GM12878 (cell line): ENCODE measurements around the gene TSPO. TPM values are rescaled to one million over a fixed set of nuclear protein-coding genes. Genes with fewer than 3 reads are reported as not detected.

ENCODE experiments used
- ATAC-seq: fragments of 200-7000 bp; cut with Tn5 transposase; 3 replicates; pipeline ENCODE4 v1.9.1; 2020; ENCODE audit warnings: mild to moderate bottlenecking, moderate library complexity
- BruUV-seq: library from RNA; stranded (reverse); fragments of 400-500 nt; replicated peaks from 2 replicates; lab custom pipeline; 2021; lab: Mats Ljungman, UMichigan
- CTCF ChIA-PET: fragments of 300-600 bp; sonication (Branson Sonifier 250); formaldehyde crosslinking; extraction: SDS; loops from one replicate; lab custom pipeline; 2021; ENCODE audit warnings: inconsistent platforms; lab: Yijun Ruan, JAX
- POLR2A ChIA-PET: fragments of 350-600 bp; formaldehyde crosslinking; extraction: SDS; loops from one replicate; lab custom pipeline; 2021; ENCODE audit warnings: inconsistent platforms; lab: Charles Lee
- RAD21 ChIA-PET: fragments of 300-600 bp; sonication (Branson Sonifier 250); formaldehyde crosslinking; loops from one replicate; lab custom pipeline; 2023; ENCODE audit warnings: antibody characterized with exemption; ENCODE audit not compliant: unreplicated experiment; lab: Charles Lee
- SMC1A ChIA-PET: fragments of 300-600 bp; sonication (Branson Sonifier 250); formaldehyde crosslinking; loops from one replicate; lab custom pipeline; 2023; ENCODE audit not compliant: unreplicated experiment, uncharacterized antibody; lab: Charles Lee
- DNase-seq: peaks from one replicate; pipeline ENCODE4 v3.0.0-alpha.2; 2011; ENCODE audit warnings: low read depth, low spot score
- FAIRE-seq: peaks from 3 replicates; lab custom pipeline; 2011; peaks lifted over from hg19 to GRCh38; lab: Jason Lieb, UNC
- H2AFZ ChIP-seq: 2 replicates; pipeline ENCODE4 v1.6.0; 2011; ENCODE audit warnings: low read depth, low read length, control low read depth; ENCODE audit not compliant: control insufficient read depth
- H3K27ac ChIP-seq: 2 replicates; pipeline ENCODE4 v1.5.1; 2011; ENCODE audit warnings: control low read depth; ENCODE audit not compliant: control insufficient read depth, insufficient read depth
- H3K27me3 ChIP-seq, 2 experiments: replicated peaks in 1 of 2; 2 replicates each; pipeline versions ENCODE4 v1.6.0 to v1.6.1; 2011; ENCODE audit warnings: low read length in 1 of 2; ENCODE audit not compliant: control insufficient read depth in 2 of 2, insufficient read depth in 2 of 2
- H3K36me3 ChIP-seq, 2 experiments: 2 replicates each; pipeline ENCODE4 v1.5.1; 2011; ENCODE audit warnings: low read length in 1 of 2; ENCODE audit not compliant: control insufficient read depth in 2 of 2, insufficient read depth in 2 of 2
- H3K4me1 ChIP-seq: 2 replicates; pipeline ENCODE4 v1.6.1; 2011; ENCODE audit warnings: mild to moderate bottlenecking, low read length, moderate library complexity, mixed read lengths; ENCODE audit not compliant: control insufficient read depth, insufficient read depth
- H3K4me2 ChIP-seq: 2 replicates; pipeline ENCODE4 v1.6.0; 2011; ENCODE audit warnings: control low read depth; ENCODE audit not compliant: control insufficient read depth, insufficient read depth
- H3K4me3 ChIP-seq: fragments of 200-600 bp; sonication (generic); 2 replicates; pipeline ENCODE4 v1.5.1; 2016
- H3K79me2 ChIP-seq: 2 replicates; pipeline ENCODE4 v1.6.0; 2011; ENCODE audit warnings: low read length; ENCODE audit not compliant: control insufficient read depth, insufficient read depth
- H3K9ac ChIP-seq: 2 replicates; pipeline ENCODE4 v1.8.0; 2011; ENCODE audit warnings: low read length, control low read depth, mixed read lengths; ENCODE audit not compliant: control insufficient read depth, insufficient read depth
- H3K9me3 ChIP-seq: replicated peaks from 3 replicates; pipeline ENCODE4 v1.5.1; 2011; ENCODE audit warnings: mild to moderate bottlenecking, low read length; ENCODE audit not compliant: control insufficient read depth, insufficient read depth
- H4K20me1 ChIP-seq: 2 replicates; pipeline ENCODE4 v1.6.0; 2011; ENCODE audit not compliant: control insufficient read depth, insufficient read depth
- ATF3 ChIP-seq: IDR thresholded peaks from 2 replicates; pipeline ENCODE4 v1.6.1; 2011; ENCODE audit warnings: low read depth, mild to moderate bottlenecking, low read length, moderate library complexity, borderline replicate concordance; ENCODE audit errors: extremely low read depth
- BCL11A ChIP-seq: IDR thresholded peaks from 2 replicates; pipeline ENCODE4 v1.6.1; 2011; ENCODE audit warnings: low read depth, low read length
- CBX5 ChIP-seq: sonication (generic); IDR thresholded peaks from 2 replicates; pipeline ENCODE4 v1.6.1; 2016; ENCODE audit warnings: low read depth, moderate library complexity, mild to moderate bottlenecking, inconsistent platforms
- KDM1A ChIP-seq: fragments of 200-600 bp; sonication (generic); IDR thresholded peaks from 2 replicates; pipeline ENCODE4 v1.6.1; 2016; ENCODE audit warnings: borderline replicate concordance
- MTA3 ChIP-seq: IDR thresholded peaks from 2 replicates; pipeline ENCODE4 v1.6.1; 2012; ENCODE audit warnings: low read length, inconsistent platforms, borderline replicate concordance
- NR2C2 ChIP-seq: IDR thresholded peaks from 2 replicates; pipeline ENCODE4 v1.6.1; 2011; ENCODE audit warnings: borderline replicate concordance, low read depth; ENCODE audit not compliant: control insufficient read depth, insufficient read length
- SPI1 ChIP-seq: IDR thresholded peaks from 2 replicates; pipeline ENCODE4 v1.6.1; 2011; ENCODE audit warnings: low read depth, mild to moderate bottlenecking, low read length, moderate library complexity, borderline replicate concordance; ENCODE audit not compliant: insufficient read depth
- TCF12 ChIP-seq: IDR thresholded peaks from 2 replicates; pipeline ENCODE4 v1.6.1; 2011; ENCODE audit warnings: low read depth, mild to moderate bottlenecking, low read length
- YY1 ChIP-seq: IDR thresholded peaks from 2 replicates; pipeline ENCODE4 v1.6.1; 2011; ENCODE audit warnings: low read depth, mild to moderate bottlenecking, low read length
- ZNF217 ChIP-seq: fragments of 450-650 bp; IDR thresholded peaks from 2 replicates; pipeline ENCODE4 v1.6.1; 2017; ENCODE audit warnings: antibody characterized with exemption, mild to moderate bottlenecking
- ZNF384 ChIP-seq: IDR thresholded peaks from 2 replicates; pipeline ENCODE4 v1.6.1; 2012; ENCODE audit warnings: low read depth, mild to moderate bottlenecking, low read length, improper control_type of control experiment, borderline replicate concordance
- ZNF622 ChIP-seq: fragments of 450-650 bp; IDR thresholded peaks from 2 replicates; pipeline ENCODE4 v1.6.1; 2017; ENCODE audit warnings: mild to moderate bottlenecking, inconsistent platforms
- ZZZ3 ChIP-seq: IDR thresholded peaks from 2 replicates; pipeline ENCODE4 v1.6.1; 2011; ENCODE audit warnings: low read depth; ENCODE audit not compliant: control insufficient read depth, insufficient read length
- WGBS: methylation state at CpG from one replicate; pipeline ENCODE4 v1.1.6; 2016; ENCODE audit warnings: low lambda C conversion rate; ENCODE audit not compliant: insufficient replicate concordance, insufficient coverage; ENCODE audit errors: missing lambda C conversion rate; 5-methylcytosine and 5-hydroxymethylcytosine counted together
- in situ Hi-C: fragments of 300-500 bp; cut with MboI; formaldehyde crosslinking; loops from 9 replicates; pipeline ENCODE4 v1.14.3; 2018; ENCODE audit warnings: mixed read lengths
- intact Hi-C: fragments of 100-400 bp; cut with micrococcal nuclease; formaldehyde crosslinking; loops from one replicate; pipeline ENCODE4 v1.14.2; 2022; ENCODE audit not compliant: unreplicated experiment
- polyA plus RNA-seq, 11 experiments: library from polyadenylated mRNA; depleted of rRNA in 4 of 11; unstranded in 6 of 11; stranded (reverse) in 5 of 11; fragments of >200 nt; fragmentation: Nextera tagmentation in 4 of 11; fragmentation: Illumina TruSeq in 1 of 11; extraction: Ambion mirVana in 4 of 11; extraction: Trizol in 1 of 11; gene quantifications; 1 replicate in 1 of 11; 2 replicates in 10 of 11; pipeline versions ENCODE4 v1.2.1 to v1.2.3, GENCODE V29; 2011 to 2016; ENCODE audit warnings: inconsistent platforms in 2 of 11, missing spikeins in 2 of 11, low read depth in 1 of 11
- total RNA-seq, 4 experiments: library from RNA; depleted of rRNA in 3 of 4; stranded (reverse); fragments of >200 nt in 3 of 4; fragmentation: Illumina TruSeq in 1 of 4; extraction: Trizol in 1 of 4; gene quantifications; 2 replicates each; pipeline versions ENCODE4 v1.2.1 to v1.2.3, GENCODE V29; 2013 to 2021
- TF ChIP-seq, protein P1 (sequence below): fragments of 150-350 bp; IDR thresholded peaks from 2 replicates; pipeline ENCODE4 v1.6.1; 2016; ENCODE audit warnings: low read depth, low read length

The TSPO gene
- total and polyA plus RNA-seq, 10 of the 15 experiments (the other 5 are each of a cell fraction or from before 2014, with no cell fraction given), result 1.4 to 50.5 (median 18.8) TPM

GRCh38 chr22:43200031-43200430 is 48.7 kb downstream of the TSPO start (continued):
- TF ChIP-seq MTA3, result no peak
- no peak for TF ChIP-seq ZNF622
- TF ChIP-seq TCF12, result no peak
- TF ChIP-seq ATF3, result no peak
- TF ChIP-seq YY1, result no peak
- TF ChIP-seq, protein P1, sequence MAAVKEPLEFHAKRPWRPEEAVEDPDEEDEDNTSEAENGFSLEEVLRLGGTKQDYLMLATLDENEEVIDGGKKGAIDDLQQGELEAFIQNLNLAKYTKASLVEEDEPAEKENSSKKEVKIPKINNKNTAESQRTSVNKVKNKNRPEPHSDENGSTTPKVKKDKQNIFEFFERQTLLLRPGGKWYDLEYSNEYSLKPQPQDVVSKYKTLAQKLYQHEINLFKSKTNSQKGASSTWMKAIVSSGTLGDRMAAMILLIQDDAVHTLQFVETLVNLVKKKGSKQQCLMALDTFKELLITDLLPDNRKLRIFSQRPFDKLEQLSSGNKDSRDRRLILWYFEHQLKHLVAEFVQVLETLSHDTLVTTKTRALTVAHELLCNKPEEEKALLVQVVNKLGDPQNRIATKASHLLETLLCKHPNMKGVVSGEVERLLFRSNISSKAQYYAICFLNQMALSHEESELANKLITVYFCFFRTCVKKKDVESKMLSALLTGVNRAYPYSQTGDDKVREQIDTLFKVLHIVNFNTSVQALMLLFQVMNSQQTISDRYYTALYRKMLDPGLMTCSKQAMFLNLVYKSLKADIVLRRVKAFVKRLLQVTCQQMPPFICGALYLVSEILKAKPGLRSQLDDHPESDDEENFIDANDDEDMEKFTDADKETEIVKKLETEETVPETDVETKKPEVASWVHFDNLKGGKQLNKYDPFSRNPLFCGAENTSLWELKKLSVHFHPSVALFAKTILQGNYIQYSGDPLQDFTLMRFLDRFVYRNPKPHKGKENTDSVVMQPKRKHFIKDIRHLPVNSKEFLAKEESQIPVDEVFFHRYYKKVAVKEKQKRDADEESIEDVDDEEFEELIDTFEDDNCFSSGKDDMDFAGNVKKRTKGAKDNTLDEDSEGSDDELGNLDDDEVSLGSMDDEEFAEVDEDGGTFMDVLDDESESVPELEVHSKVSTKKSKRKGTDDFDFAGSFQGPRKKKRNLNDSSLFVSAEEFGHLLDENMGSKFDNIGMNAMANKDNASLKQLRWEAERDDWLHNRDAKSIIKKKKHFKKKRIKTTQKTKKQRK, result no peak

DNA sequence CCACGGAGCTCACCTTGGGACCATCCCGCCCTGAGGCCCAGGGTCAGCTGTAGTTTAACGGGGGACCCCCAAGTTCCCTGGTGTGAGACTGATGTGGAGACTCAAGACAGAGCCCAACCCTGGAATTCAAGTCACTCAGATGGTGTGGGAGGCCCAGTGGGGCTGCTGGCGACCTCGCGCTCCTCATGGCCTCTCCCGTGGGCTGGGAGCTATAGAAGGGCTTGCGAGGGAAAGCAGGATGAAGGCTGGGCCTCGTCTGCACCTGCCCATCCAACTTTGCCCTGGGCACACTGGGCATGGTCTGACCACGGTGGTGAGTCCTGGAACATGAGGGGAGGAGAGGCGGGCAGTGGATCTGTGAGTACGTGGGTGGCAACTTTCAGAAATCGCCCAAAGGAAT is 49.2 kb downstream of the TSPO start:
- 37% methylated on average over 13 of the region's 13 CpGs for WGBS
- Histone ChIP-seq H3K4me1 (no peaks in the 10 kb centered on the region), H3K4me2 (no peak overlapping the region), H3K9me3 (no peaks in the 10 kb centered on the region), H3K4me3 (no peak overlapping the region), H3K79me2 (no peaks in the 10 kb centered on the region), H3K36me3 (no peaks in the 10 kb centered on the region), H3K9ac (no peak overlapping the region), H2AFZ (no peak overlapping the region), H3K27me3 (peaks cover 0 to 2% of the 10 kb centered on the region in 2 experiments; a peak in 2 of 4 replicates), H4K20me1 (no peaks in the 10 kb centered on the region), H3K27ac (no peak overlapping the region)
- BruUV-seq, result no TSS peak
- DNase-seq, result no peak
- intact Hi-C loops, result no loop called here
- ChIA-PET CTCF (no interaction called here), RAD21 (no interaction called here), SMC1A (no interaction called here), POLR2A (no interaction called here)
- TF ChIP-seq ZZZ3 (no peak), BCL11A (no peak), KDM1A (no peak), ZNF384 (no peak), CBX5 (no peak), ZNF217 (no peak), SPI1 (no peak), NR2C2 (no peak)
- FAIRE-seq, result no peak
- in situ Hi-C loops, result no loop called here
- ATAC-seq, result no peak
